GM23338 (cell line): ENCODE measurements around the gene SARDH.

ENCODE experiments used
- CTCF ChIP-seq, 2 experiments: fragments of 200-600 bp in 1 of 2; sonication (generic) in 1 of 2; conservative IDR thresholded peaks; 2 replicates each; pipeline versions ENCODE4 v1.5.1 to v1.6.1; 2016 to 2017; ENCODE audit warnings: antibody characterized with exemption in 2 of 2, low read depth in 2 of 2, mild to moderate bottlenecking in 2 of 2, moderate library complexity in 1 of 2
- EZH2 ChIP-seq: fragments of 200-600 bp; sonication (generic); IDR thresholded peaks from one replicate; pipeline ENCODE4 v1.8.0; 2017; ENCODE audit warnings: antibody characterized with exemption, mild to moderate bottlenecking, low read depth; ENCODE audit not compliant: unreplicated experiment
- EZH2phosphoT487 ChIP-seq: fragments of 200-600 bp; sonication (generic); IDR thresholded peaks from one replicate; pipeline ENCODE4 v1.8.1; 2018; ENCODE audit warnings: antibody characterized with exemption; ENCODE audit not compliant: unreplicated experiment
- POLR2AphosphoS5 ChIP-seq: IDR thresholded peaks from 2 replicates; pipeline ENCODE4 v1.6.1; 2016; ENCODE audit warnings: antibody characterized with exemption, low read depth
- REST ChIP-seq: IDR thresholded peaks from one replicate; pipeline ENCODE4 v1.6.1; 2018; ENCODE audit warnings: antibody characterized with exemption; ENCODE audit not compliant: unreplicated experiment
- STAT1 ChIP-seq: IDR thresholded peaks from one replicate; pipeline ENCODE4 v1.6.1; 2016; ENCODE audit warnings: antibody characterized with exemption; ENCODE audit not compliant: unreplicated experiment

GRCh38 chr9:133641861-133642595, 96.1 kb downstream of the SARDH start:
- TF ChIP-seq CTCF (conservative IDR thresholded peaks at IDR 0.05; ENCODE audit: low read depth in 2 of 2) (no peak), STAT1 (no peak), EZH2 (no peak), REST (no peak), POLR2AphosphoS5 (no peak), EZH2phosphoT487 (no peak)
